ENCODE results near the gene LRRC45. TPM values are rescaled to one million over a fixed set of nuclear protein-coding genes. Genes with fewer than 3 reads are reported as not detected.

The LRRC45 gene
- total RNA-seq, 1 experiment from 2014 or later, result 38.1 TPM

DNA sequence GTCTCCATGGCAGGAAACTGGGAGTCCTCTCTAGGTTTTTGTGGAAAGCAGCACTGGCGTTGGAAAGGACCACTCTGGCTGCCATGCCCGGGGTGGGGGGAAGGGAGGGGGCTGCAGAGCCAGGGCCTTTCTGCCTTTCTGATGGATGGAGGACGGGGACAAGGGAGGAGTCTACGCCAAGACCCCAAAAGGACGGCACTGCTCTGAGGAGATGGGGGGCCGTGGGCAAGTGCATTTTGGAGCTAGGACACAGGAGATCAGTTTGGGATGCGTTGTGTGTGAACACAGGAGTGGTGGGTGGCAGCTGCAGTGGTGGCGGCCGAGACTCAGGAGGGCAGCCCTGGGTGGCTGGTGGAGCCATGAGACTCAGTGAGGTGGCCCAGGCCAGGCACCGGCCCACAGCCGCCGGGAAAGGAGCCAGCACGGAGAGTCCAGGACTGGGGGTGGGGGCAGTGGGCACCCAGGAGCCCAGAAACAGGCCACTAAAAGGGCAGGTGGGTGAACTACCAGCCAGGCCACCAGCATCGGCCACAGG, 2.5 kb upstream of the LRRC45 start:
- H3K27me3 Mint-ChIP-seq (ENCODE audit: low read depth), result no peaks in the 10 kb centered on the region; the same call in 1 of the 2 replicates
- ChIA-PET POLR2A (interaction anchor here (0.6 to 1.7 kb wide), 2 partner anchors 17 to 105 kb away, joined by 4 to 5 read pairs; partner anchors contain the start of gene DCXR), CTCF (interaction anchor here (0.6 to 8.8 kb wide), 44 partner anchors 10 to 696 kb away, joined by 3 to 119 read pairs (median 5); partner anchors contain the start of genes DCXR, FN3KRP, MAFG and MCRIP1)
- ATAC-seq (no peak), DNase-seq (ENCODE audit: low spot score) (no peak)
- peaks cover 11% of the 10 kb centered on the region for H3K4me1 Mint-ChIP-seq
- TF ChIP-seq ZBTB21 (CRISPR knock-in tag; IDR thresholded peaks at IDR 0.05; ENCODE audit: borderline replicate concordance) (no peak), ZNF138 (CRISPR knock-in tag; conservative IDR thresholded peaks at IDR 0.05) (no peak), TCF7 (CRISPR knock-in tag; IDR thresholded peaks at IDR 0.05; ENCODE audit: low read depth) (no peak), IRF2 (CRISPR knock-in tag; IDR thresholded peaks at IDR 0.05; ENCODE audit: borderline replicate concordance, low read depth) (no peak)
- H3K27ac Mint-ChIP-seq, result no peak overlapping the region
- no peaks in the 10 kb centered on the region for H3K9me3 Mint-ChIP-seq
- peak overlapping the region; percentile 20; the same call in 1 of the 2 replicates for H3K4me3 Mint-ChIP-seq
- H3K36me3 Mint-ChIP-seq, result no peaks in the 10 kb centered on the region; the same call in 1 of the 2 replicates

DNA sequence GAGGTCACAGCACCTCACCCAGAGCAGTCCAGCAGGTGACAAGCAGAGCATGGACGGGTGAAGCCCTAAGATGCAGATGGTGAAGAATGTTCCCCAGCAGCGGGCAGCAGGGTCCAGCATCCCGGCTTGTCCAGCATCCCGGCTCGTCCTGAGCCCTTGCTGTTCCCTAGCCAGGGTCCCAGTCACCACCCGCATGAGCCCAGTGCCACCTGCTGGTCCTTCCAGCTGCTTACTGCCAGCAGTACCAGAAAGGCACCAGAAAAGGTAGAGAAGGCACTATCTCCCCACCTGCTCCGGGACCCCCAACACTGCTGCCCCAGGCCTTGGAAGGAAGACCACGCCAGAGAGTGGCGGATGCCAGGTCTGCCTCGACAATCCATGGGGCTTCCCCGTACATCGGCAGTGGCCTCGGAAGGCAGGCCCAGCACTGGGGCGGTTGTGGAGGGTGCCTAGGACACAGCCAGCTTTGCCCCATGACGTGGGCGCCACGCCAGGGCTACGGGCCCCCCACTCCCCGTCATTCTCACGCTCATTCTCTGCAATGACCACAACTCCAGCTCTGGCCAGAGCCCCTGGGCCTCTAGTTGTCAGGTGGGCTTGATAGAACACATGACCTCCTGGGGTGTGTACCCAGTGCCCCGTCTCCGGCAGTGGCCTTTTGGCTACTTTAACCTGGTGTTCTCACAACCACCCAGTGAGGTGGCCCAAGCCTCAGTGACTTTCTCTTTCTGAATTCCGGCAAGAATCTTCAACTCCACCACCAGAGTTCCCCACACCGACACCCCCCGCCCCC, 1.8 kb upstream of the LRRC45 start:
- H3K4me1 Mint-ChIP-seq, result peaks cover 11% of the 10 kb centered on the region
- TF ChIP-seq GABPB1 (CRISPR knock-in tag; IDR thresholded peaks at IDR 0.05) (0 out of 2 replicates have a peak, but pooled peaks have one; percentile 32), FOXK1 (CRISPR knock-in tag; IDR thresholded peaks at IDR 0.05) (no peak)
- H3K27ac Mint-ChIP-seq, result no peak overlapping the region
- H3K27me3 Mint-ChIP-seq (ENCODE audit: low read depth), result no peaks in the 10 kb centered on the region; the same call in 1 of the 2 replicates
- peak overlapping the region; percentile 78 for H3K4me3 Mint-ChIP-seq
- H3K36me3 Mint-ChIP-seq, result no peaks in the 10 kb centered on the region; the same call in 1 of the 2 replicates
- DNase-seq (ENCODE audit: low spot score) (peak; percentile 55), ATAC-seq (no peak)
- ChIA-PET POLR2A (no interaction called here), CTCF (interaction anchor here (0.6 to 8.8 kb wide), 17 partner anchors 10 to 281 kb away, joined by 3 to 119 read pairs (median 7); partner anchors contain the start of genes DCXR, MAFG, NOTUM and RAC3)
- no peaks in the 10 kb centered on the region for H3K9me3 Mint-ChIP-seq

DNA sequence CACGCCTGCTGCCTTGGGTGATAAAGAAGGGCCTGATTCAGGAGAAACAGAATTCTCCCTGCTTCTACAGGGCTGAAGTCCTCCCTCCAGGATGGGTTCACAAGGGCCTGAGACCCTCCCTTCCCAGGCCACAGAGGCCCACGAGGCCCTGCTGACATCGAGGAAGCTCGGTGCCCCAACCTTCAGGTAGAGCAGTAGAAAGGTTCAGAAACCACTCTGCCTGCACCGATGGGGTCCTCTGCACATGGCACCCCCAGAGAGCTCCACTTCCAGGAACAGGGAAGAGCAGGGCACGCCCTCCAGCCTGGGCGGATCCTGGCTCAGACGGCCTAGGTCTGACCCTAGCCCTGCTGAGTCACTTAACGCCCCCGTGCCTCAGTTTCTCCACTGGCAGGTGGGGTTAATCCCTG, 1.2 kb upstream of the LRRC45 start:
- Mint-ChIP-seq H3K4me3 (peak overlapping the region; percentile 78), H3K9me3 (no peaks in the 10 kb centered on the region), H3K4me1 (peaks cover 11% of the 10 kb centered on the region), H3K36me3 (no peaks in the 10 kb centered on the region; the same call in 1 of the 2 replicates), H3K27ac (no peak overlapping the region), H3K27me3 (ENCODE audit: low read depth) (no peaks in the 10 kb centered on the region; the same call in 1 of the 2 replicates)
- ChIA-PET CTCF (interaction anchor here (0.7 to 8.8 kb wide), 14 partner anchors 9 to 196 kb away, joined by 3 to 119 read pairs (median 5); partner anchors contain the start of genes DCXR, MAFG, NOTUM and RAC3), POLR2A (no interaction called here)
- no peak for TF ChIP-seq IRF2 (CRISPR knock-in tag; IDR thresholded peaks at IDR 0.05; ENCODE audit: borderline replicate concordance, low read depth)
- TF ChIP-seq ZNF396 (CRISPR knock-in tag; IDR thresholded peaks at IDR 0.05; ENCODE audit: borderline replicate concordance), result no peak
- TF ChIP-seq ZNF232 (CRISPR knock-in tag; IDR thresholded peaks at IDR 0.05), result no peak
- no peak for TF ChIP-seq CBFB (CRISPR knock-in tag; IDR thresholded peaks at IDR 0.05; ENCODE audit: low read depth)
- TF ChIP-seq, protein P1, sequence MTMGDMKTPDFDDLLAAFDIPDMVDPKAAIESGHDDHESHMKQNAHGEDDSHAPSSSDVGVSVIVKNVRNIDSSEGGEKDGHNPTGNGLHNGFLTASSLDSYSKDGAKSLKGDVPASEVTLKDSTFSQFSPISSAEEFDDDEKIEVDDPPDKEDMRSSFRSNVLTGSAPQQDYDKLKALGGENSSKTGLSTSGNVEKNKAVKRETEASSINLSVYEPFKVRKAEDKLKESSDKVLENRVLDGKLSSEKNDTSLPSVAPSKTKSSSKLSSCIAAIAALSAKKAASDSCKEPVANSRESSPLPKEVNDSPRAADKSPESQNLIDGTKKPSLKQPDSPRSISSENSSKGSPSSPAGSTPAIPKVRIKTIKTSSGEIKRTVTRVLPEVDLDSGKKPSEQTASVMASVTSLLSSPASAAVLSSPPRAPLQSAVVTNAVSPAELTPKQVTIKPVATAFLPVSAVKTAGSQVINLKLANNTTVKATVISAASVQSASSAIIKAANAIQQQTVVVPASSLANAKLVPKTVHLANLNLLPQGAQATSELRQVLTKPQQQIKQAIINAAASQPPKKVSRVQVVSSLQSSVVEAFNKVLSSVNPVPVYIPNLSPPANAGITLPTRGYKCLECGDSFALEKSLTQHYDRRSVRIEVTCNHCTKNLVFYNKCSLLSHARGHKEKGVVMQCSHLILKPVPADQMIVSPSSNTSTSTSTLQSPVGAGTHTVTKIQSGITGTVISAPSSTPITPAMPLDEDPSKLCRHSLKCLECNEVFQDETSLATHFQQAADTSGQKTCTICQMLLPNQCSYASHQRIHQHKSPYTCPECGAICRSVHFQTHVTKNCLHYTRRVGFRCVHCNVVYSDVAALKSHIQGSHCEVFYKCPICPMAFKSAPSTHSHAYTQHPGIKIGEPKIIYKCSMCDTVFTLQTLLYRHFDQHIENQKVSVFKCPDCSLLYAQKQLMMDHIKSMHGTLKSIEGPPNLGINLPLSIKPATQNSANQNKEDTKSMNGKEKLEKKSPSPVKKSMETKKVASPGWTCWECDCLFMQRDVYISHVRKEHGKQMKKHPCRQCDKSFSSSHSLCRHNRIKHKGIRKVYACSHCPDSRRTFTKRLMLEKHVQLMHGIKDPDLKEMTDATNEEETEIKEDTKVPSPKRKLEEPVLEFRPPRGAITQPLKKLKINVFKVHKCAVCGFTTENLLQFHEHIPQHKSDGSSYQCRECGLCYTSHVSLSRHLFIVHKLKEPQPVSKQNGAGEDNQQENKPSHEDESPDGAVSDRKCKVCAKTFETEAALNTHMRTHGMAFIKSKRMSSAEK (CRISPR knock-in tag; IDR thresholded peaks at IDR 0.05; ENCODE audit: borderline replicate concordance), result no peak
- no peak; the same call in 1 of the 2 replicates for TF ChIP-seq GABPB1 (CRISPR knock-in tag; IDR thresholded peaks at IDR 0.05)
- TF ChIP-seq FOXP1 (CRISPR knock-in tag; IDR thresholded peaks at IDR 0.05; ENCODE audit: borderline replicate concordance), result 0 out of 2 replicates have a peak, but pooled peaks have one; percentile 1
- TF ChIP-seq, protein P2, sequence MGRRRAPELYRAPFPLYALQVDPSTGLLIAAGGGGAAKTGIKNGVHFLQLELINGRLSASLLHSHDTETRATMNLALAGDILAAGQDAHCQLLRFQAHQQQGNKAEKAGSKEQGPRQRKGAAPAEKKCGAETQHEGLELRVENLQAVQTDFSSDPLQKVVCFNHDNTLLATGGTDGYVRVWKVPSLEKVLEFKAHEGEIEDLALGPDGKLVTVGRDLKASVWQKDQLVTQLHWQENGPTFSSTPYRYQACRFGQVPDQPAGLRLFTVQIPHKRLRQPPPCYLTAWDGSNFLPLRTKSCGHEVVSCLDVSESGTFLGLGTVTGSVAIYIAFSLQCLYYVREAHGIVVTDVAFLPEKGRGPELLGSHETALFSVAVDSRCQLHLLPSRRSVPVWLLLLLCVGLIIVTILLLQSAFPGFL (CRISPR knock-in tag; IDR thresholded peaks at IDR 0.05; ENCODE audit: borderline replicate concordance), result no peak
- DNase-seq (ENCODE audit: low spot score) (no peak), ATAC-seq (no peak)

All from WTC11 (cell line).